Transverse colon (tissue), 4 donors: ENCODE measurements around the gene ANKH. TPM values are rescaled to one million over a fixed set of nuclear protein-coding genes. Genes with fewer than 3 reads are reported as not detected.
A peak's percentile ranks its signal among the peaks of the same experiment; 100 is the strongest.
"Not testable (repeated sequence)": the region's sequence is repeated elsewhere in the genome, so short reads cannot be mapped to it uniquely, and the experiment has no call there.

Source experiments
- DNase-seq: peaks from one replicate; pipeline ENCODE4 v3.0.0-alpha.2; 2019
- H3K27ac ChIP-seq, 4 donors: fragments of 200-600 bp; sonication (generic); 2 replicates each; pipeline ENCODE4 v1.5.1; 2016 to 2018; ENCODE audit warnings: inconsistent platforms in 4 of 4
- H3K27me3 ChIP-seq: fragments of 200-600 bp; sonication (generic); 2 replicates; pipeline ENCODE4 v1.5.1; 2017; ENCODE audit warnings: inconsistent platforms
- H3K36me3 ChIP-seq, 4 donors: fragments of 200-600 bp; sonication (generic); 2 replicates each; pipeline ENCODE4 v1.5.1; 2017 to 2019; ENCODE audit warnings: inconsistent platforms in 4 of 4
- H3K4me1 ChIP-seq, 4 donors: fragments of 200-600 bp; sonication (generic); 2 replicates each; pipeline ENCODE4 v1.5.1; 2017 to 2020; ENCODE audit warnings: inconsistent platforms in 4 of 4
- H3K4me3 ChIP-seq, 4 donors: fragments of 200-600 bp; sonication (generic); 1 replicate in 1 of 4; 2 replicates in 3 of 4; pipeline versions ENCODE4 v1.5.1 to v1.6.1; 2017 to 2019; ENCODE audit warnings: inconsistent platforms in 4 of 4
- H3K9me3 ChIP-seq, 2 donors: fragments of 200-600 bp; sonication (generic); 2 replicates each; pipeline ENCODE4 v1.5.1; 2017 to 2019; ENCODE audit warnings: inconsistent platforms in 2 of 2
- CTCF ChIP-seq, 5 experiments: fragments of 200-600 bp in 3 of 5; fragments of 450-650 bp in 2 of 5; sonication (generic) in 3 of 5; IDR thresholded peaks; 1 replicate in 2 of 5; 2 replicates in 3 of 5; pipeline ENCODE4 v1.5.1; 2016 to 2017; ENCODE audit warnings: antibody characterized with exemption in 5 of 5, inconsistent platforms in 3 of 5, mild to moderate bottlenecking in 2 of 5, moderate library complexity in 1 of 5
- EP300 ChIP-seq: sonication (generic); formaldehyde crosslinking; IDR thresholded peaks from one replicate; pipeline ENCODE4 v1.6.1; 2017; ENCODE audit warnings: antibody characterized with exemption, low read depth
- POLR2A ChIP-seq: fragments of 450-650 bp; IDR thresholded peaks from one replicate; pipeline ENCODE4 v1.6.1; 2016; ENCODE audit warnings: antibody characterized with exemption, mild to moderate bottlenecking, moderate library complexity
- POLR2AphosphoS5 ChIP-seq, 3 donors: sonication (generic); formaldehyde crosslinking; IDR thresholded peaks; one replicate each; pipeline ENCODE4 v1.6.1; 2016; ENCODE audit warnings: antibody characterized with exemption in 3 of 3
- WGBS, 2 donors: methylation state at CpG; one replicate each; pipeline ENCODE4 v1.1.5; 2018; ENCODE audit warnings: low coverage in 1 of 2; 5-methylcytosine and 5-hydroxymethylcytosine counted together
- in situ Hi-C, 4 donors: fragments of 200-750 bp; cut with MboI; loops; one replicate each; pipeline versions ENCODE4 v1.15.0 to v1.15.1; 2017; ENCODE audit warnings: low sequenced_read_pairs in 3 of 4, low pct_ligation_motif_present in 1 of 4, low pct_unique_long_range_greater_than_20kb in 1 of 4
- intact Hi-C: fragments of 100-400 bp; cut with DNase I; formaldehyde crosslinking; loops from one replicate; pipeline ENCODE4 v1.15.1; 2023; ENCODE audit warnings: low total_unique reads
- total RNA-seq, 4 donors: library from RNA; depleted of rRNA; stranded (reverse); fragments of >200 nt; gene quantifications; one replicate each; pipeline ENCODE4 v1.1.0, GENCODE V29; 2016

Gene ANKH
- total RNA-seq, 4 donors from 2014 or later = 24.7 to 96.5 (median 69.4) TPM

- Histone ChIP-seq H3K36me3 (no peaks in the 10 kb centered on the region), H3K27ac (no peak overlapping the region), H3K4me1 (peaks cover 0 to 9% (median 0%) of the 10 kb centered on the region in 4 donors), H3K9me3 (no peaks in the 10 kb centered on the region), H3K27me3 (no peaks in the 10 kb centered on the region), H3K4me3 (no peak overlapping the region)
- in situ Hi-C loops (no loop called here), intact Hi-C loops (no loop called here)
- WGBS, 2 donors = 74 to 86% methylated on average over 6 to 7 of the region's 7 CpGs
- peak in 1 of 3 donors; percentile 8 for TF ChIP-seq POLR2AphosphoS5 (IDR thresholded peaks at IDR 0.05)
- no peak for TF ChIP-seq POLR2A
- no peak for TF ChIP-seq CTCF (IDR thresholded peaks at IDR 0.05)
- no peak for TF ChIP-seq EP300
- DNase-seq = no peak
These were observed 65.1 kb downstream of the ANKH start for GRCh38 chr5:14806456-14806855.

DNA sequence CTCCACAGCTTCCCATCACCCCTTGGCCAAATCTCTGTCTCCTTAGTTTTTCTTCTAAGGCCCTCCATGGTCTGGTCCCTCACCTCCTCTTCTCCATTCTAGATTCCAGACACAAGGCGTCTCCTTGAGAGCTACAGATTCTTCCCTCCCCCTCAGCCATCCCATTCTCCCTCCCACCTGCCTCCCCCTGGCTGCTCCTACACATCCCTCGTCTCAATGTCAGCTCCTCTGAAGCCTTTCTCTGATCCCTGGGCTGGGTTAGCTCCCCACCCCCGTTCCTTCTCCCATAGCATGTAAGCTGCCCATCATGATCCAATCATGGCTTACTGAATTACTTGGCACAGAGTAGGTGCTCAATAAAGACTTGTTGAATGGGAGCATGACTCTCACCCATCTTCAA is 69.0 kb downstream of the ANKH start:
- in situ Hi-C loops = no loop called here
- TF ChIP-seq EP300 = no peak
- no peak for TF ChIP-seq POLR2AphosphoS5 (IDR thresholded peaks at IDR 0.05)
- 92 to 95% methylated on average over 2 to 3 of the region's 3 CpGs for WGBS, 2 donors
- Histone ChIP-seq H3K27ac (no peak overlapping the region), H3K4me3 (no peak overlapping the region), H3K27me3 (no peaks in the 10 kb centered on the region), H3K4me1 (no peaks in the 10 kb centered on the region), H3K36me3 (no peaks in the 10 kb centered on the region), H3K9me3 (no peaks in the 10 kb centered on the region)
- DNase-seq = no peak
- intact Hi-C loops = no loop called here

DNA sequence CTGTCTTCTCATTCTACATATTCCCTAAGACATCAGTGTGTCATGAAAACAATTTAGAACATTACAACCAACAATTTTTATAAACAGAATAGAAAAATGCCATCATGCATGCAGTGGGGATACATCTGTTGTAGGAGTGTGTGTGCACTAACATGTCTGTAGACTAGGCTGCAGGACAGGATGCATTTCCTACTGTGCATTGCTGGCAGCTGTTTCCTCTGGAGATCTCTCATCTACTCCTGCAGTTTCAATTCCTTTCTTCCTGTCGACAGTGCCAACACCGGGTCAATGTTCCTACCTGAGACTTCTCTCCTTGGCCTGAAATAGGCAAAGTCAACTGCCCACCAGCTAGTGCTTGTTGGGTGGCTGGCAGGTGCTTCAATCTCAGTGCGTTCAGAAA is 69.8 kb downstream of the ANKH start:
- H3K27ac ChIP-seq = no peak overlapping the region
- H3K27me3 ChIP-seq = no peaks in the 10 kb centered on the region
- no peaks in the 10 kb centered on the region for H3K4me1 ChIP-seq
- intact Hi-C loops = no loop called here
- no peak for DNase-seq
- H3K4me3 ChIP-seq = no peak overlapping the region
- in situ Hi-C loops = no loop called here
- no peaks in the 10 kb centered on the region for H3K9me3 ChIP-seq
- TF ChIP-seq CTCF (IDR thresholded peaks at IDR 0.05) (no peak), POLR2AphosphoS5 (IDR thresholded peaks at IDR 0.05) (no peak), POLR2A (no peak), EP300 (no peak)
- WGBS, 2 donors = 88% methylated on average over 3 of the region's 3 CpGs; no CpG with 5 or more reads in 1 of the 2 donors
- no peaks in the 10 kb centered on the region for H3K36me3 ChIP-seq

DNA sequence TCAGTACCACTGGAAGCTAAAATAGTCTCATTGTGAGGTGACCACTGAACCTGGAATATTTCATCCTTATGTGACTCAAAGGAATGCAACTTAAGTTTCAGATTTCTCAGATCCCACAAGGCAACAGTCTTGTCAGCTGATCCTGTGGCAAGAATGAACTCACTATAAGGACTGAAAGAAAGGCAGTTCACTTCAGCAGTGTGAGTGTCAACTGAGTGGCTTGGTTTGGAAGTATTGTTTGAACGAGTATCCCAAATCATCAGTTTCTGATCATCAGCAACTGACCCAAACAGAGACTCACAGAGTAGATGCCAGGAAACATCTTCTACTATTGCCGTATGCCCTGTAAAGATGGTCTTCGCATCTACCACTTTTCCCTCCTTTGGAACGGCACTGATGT is 74.2 kb downstream of the ANKH start:
- H3K4me3 ChIP-seq, H3K36me3 ChIP-seq, H3K9me3 ChIP-seq, intact Hi-C loops, H3K27ac ChIP-seq, in situ Hi-C loops, H3K27me3 ChIP-seq, DNase-seq, H3K4me1 ChIP-seq: not testable (repeated sequence)
- 86% methylated on average over 4 of the region's 4 CpGs; no CpG with 5 or more reads in 1 of the 2 donors for WGBS, 2 donors

DNA sequence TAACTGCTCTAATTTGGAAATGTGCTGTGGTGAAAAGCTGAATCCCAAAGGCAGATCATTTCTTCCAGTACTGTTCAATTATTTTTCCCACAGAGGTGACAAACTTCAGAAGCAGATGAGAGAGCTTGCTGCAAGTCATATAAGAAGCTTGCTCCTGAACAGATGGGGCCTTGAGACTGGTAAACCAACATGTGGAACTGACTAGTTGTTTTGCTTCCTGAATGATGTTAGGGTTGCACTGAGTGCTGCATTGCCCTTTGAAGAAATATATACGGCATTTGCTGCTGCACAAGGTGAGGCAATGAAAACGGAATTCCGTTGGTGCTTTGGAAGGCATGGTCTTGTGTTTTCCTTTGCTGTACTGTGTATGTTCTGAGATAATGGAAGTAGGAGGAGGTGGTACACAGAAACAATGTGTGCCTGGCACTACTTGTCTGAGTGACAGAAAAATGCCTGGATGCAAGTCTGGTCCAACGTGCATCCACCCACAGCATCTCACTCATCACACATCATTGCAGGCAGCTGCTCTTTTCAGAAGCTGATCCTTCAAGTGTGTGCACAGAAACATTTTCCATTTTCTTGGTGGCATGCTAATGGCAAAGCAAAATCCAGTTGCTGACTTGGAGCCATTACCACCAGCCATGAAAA is 76.9 kb downstream of the ANKH start:
- in situ Hi-C loops = no loop called here
- intact Hi-C loops = no loop called here
- no peaks in the 10 kb centered on the region for H3K27me3 ChIP-seq
- H3K36me3 ChIP-seq = peaks cover 0 to 4% (median 0%) of the 10 kb centered on the region in 4 donors
- no peak for DNase-seq
- H3K27ac ChIP-seq = no peak overlapping the region
- no peaks in the 10 kb centered on the region for H3K4me1 ChIP-seq
- no peaks in the 10 kb centered on the region for H3K9me3 ChIP-seq
- WGBS, 2 donors = 67 to 68% methylated on average over 3 to 4 of the region's 4 CpGs
- no peak for TF ChIP-seq EP300
- H3K4me3 ChIP-seq = no peak overlapping the region
